H1 (cell line): ENCODE results near the gene FEM1C. TPM values are rescaled to one million over a fixed set of nuclear protein-coding genes. Genes with fewer than 3 reads are reported as not detected.

Experiments used
- CTCF ChIA-PET: fragments of 300-600 bp; sonication (Branson Sonifier 250); formaldehyde crosslinking; loops from one replicate; lab custom pipeline; 2021; ENCODE audit not compliant: partially characterized antibody; lab: Charles Lee
- POLR2A ChIA-PET: fragments of 300-600 bp; sonication (Branson Sonifier 250); formaldehyde crosslinking; loops from one replicate; lab custom pipeline; 2021; ENCODE audit warnings: inconsistent platforms; ENCODE audit not compliant: partially characterized antibody; lab: Charles Lee
- DNase-seq, 2 experiments: peaks; one replicate each; pipeline versions ENCODE4 v3.0.0 to v3.0.0-alpha.2; 2010 to 2022; ENCODE audit warnings: low spot score in 2 of 2, low read depth in 1 of 2, mixed read lengths in 1 of 2
- FAIRE-seq: peaks from 2 replicates; lab custom pipeline; 2011; peaks lifted over from hg19 to GRCh38; lab: Jason Lieb, UNC
- H2AFZ ChIP-seq: 2 replicates; pipeline ENCODE4 v1.8.1; 2012; ENCODE audit warnings: low read length, inconsistent platforms
- H2AK5ac ChIP-seq: 2 replicates; pipeline ENCODE4 v1.6.1; 2013; ENCODE audit warnings: low read depth, low read length
- H2BK120ac ChIP-seq: replicated peaks from 2 replicates; pipeline ENCODE3; 2013; ENCODE audit warnings: low read depth, low read length, inconsistent platforms
- H2BK12ac ChIP-seq: 2 replicates; pipeline ENCODE4 v1.6.1; 2013; ENCODE audit warnings: low read depth, low read length
- H2BK15ac ChIP-seq: 2 replicates; pipeline ENCODE4 v1.6.1; 2013; ENCODE audit warnings: low read length
- H2BK20ac ChIP-seq: 2 replicates; pipeline ENCODE4 v1.6.1; 2013; ENCODE audit warnings: low read length
- H2BK5ac ChIP-seq: 2 replicates; pipeline ENCODE4 v1.6.1; 2013; ENCODE audit warnings: low read depth, low read length
- H3K14ac ChIP-seq: 2 replicates; pipeline ENCODE4 v1.6.1; 2013; ENCODE audit warnings: inconsistent platforms; ENCODE audit not compliant: insufficient read length
- H3K18ac ChIP-seq: 2 replicates; pipeline ENCODE4 v1.6.1; 2013; ENCODE audit warnings: low read length; ENCODE audit errors: extremely low read depth
- H3K23ac ChIP-seq: 2 replicates; pipeline ENCODE4 v1.6.1; 2013; ENCODE audit warnings: inconsistent platforms; ENCODE audit not compliant: insufficient read length
- H3K23me2 ChIP-seq: 2 replicates; pipeline ENCODE4 v1.6.1; 2013; ENCODE audit warnings: low read depth, low read length
- H3K27ac ChIP-seq: 2 replicates; pipeline ENCODE4 v1.6.1; 2011; ENCODE audit warnings: low read depth, low read length, inconsistent platforms
- H3K27me3 ChIP-seq, 4 experiments: replicated peaks in 1 of 4; 1 replicate in 1 of 4; 2 replicates in 3 of 4; pipeline versions ENCODE4 v1.6.1 to v1.8.1; 2011 to 2013; ENCODE audit warnings: low read length in 3 of 4, mild to moderate bottlenecking in 3 of 4, inconsistent platforms in 2 of 4, mixed read lengths in 2 of 4, moderate library complexity in 1 of 4; ENCODE audit not compliant: control insufficient read depth in 3 of 4, insufficient read depth in 3 of 4; ENCODE audit errors: extremely low read depth in 1 of 4
- H3K36me3 ChIP-seq, 4 experiments: 2 replicates each; pipeline versions ENCODE4 v1.6.1 to v1.8.1; 2011 to 2013; ENCODE audit warnings: mild to moderate bottlenecking in 4 of 4, low read length in 3 of 4, moderate library complexity in 2 of 4, control low read depth in 1 of 4, inconsistent platforms in 1 of 4; ENCODE audit not compliant: insufficient read depth in 4 of 4, control insufficient read depth in 2 of 4
- H3K4ac ChIP-seq: replicated peaks from 2 replicates; pipeline ENCODE3; 2013; ENCODE audit warnings: low read length, low read depth, mixed read lengths, inconsistent platforms; ENCODE audit not compliant: insufficient read length
- H3K4me1 ChIP-seq, 4 experiments: replicated peaks in 1 of 4; 1 replicate in 1 of 4; 2 replicates in 3 of 4; pipeline versions ENCODE4 v1.6.1 to v1.8.1; 2011 to 2013; ENCODE audit warnings: low read length in 3 of 4, inconsistent platforms in 2 of 4, mixed read lengths in 1 of 4; ENCODE audit not compliant: insufficient read depth in 4 of 4, control insufficient read depth in 3 of 4
- H3K4me2 ChIP-seq, 2 experiments: 2 replicates each; pipeline versions ENCODE4 v1.6.1 to v1.8.1; 2011 to 2013; ENCODE audit warnings: low read depth in 2 of 2, low read length in 2 of 2, control low read depth in 1 of 2, inconsistent platforms in 1 of 2, mild to moderate bottlenecking in 1 of 2; ENCODE audit not compliant: insufficient read depth in 1 of 2
- H3K4me3 ChIP-seq, 4 experiments: fragments of 200-600, 300-600 bp in 1 of 4; sonication (generic), shearing (Covaris generic), sonication (Bioruptor Twin) in 1 of 4; 2 replicates each; pipeline versions ENCODE4 v1.5.1 to v1.8.1; 2011 to 2016; ENCODE audit warnings: low read length in 4 of 4, low read depth in 3 of 4, control low read depth in 2 of 4, inconsistent platforms in 2 of 4, mild to moderate bottlenecking in 2 of 4, mixed read lengths in 1 of 4, moderate library complexity in 1 of 4; ENCODE audit not compliant: insufficient read depth in 2 of 4; ENCODE audit errors: extremely low read depth in 1 of 4
- H3K56ac ChIP-seq: replicated peaks from 2 replicates; pipeline ENCODE3; 2013; ENCODE audit warnings: low read depth, mild to moderate bottlenecking, mixed read lengths, low read length, inconsistent platforms; ENCODE audit not compliant: insufficient read length
- H3K79me1 ChIP-seq: 2 replicates; pipeline ENCODE4 v1.6.1; 2013; ENCODE audit warnings: low read depth, low read length, control low read depth
- H3K79me2 ChIP-seq, 2 experiments: 2 replicates each; pipeline versions ENCODE4 v1.6.1 to v1.8.1; 2012 to 2013; ENCODE audit warnings: low read length in 2 of 2, mild to moderate bottlenecking in 2 of 2, inconsistent platforms in 1 of 2; ENCODE audit not compliant: insufficient read depth in 2 of 2, control insufficient read depth in 1 of 2
- H3K9ac ChIP-seq, 4 experiments: replicated peaks in 1 of 4; 1 replicate in 1 of 4; 2 replicates in 3 of 4; pipeline versions ENCODE4 v1.6.1 to v1.8.1; 2011 to 2013; ENCODE audit warnings: low read depth in 3 of 4, low read length in 3 of 4, control low read depth in 2 of 4, mild to moderate bottlenecking in 2 of 4, moderate library complexity in 2 of 4, inconsistent platforms in 1 of 4; ENCODE audit errors: extremely low read depth in 1 of 4
- H3K9me3 ChIP-seq, 2 experiments: 2 replicates each; pipeline versions ENCODE4 v1.6.1 to v1.8.1; 2012 to 2013; ENCODE audit warnings: mild to moderate bottlenecking in 2 of 2, moderate library complexity in 2 of 2, control low read depth in 1 of 2, inconsistent platforms in 1 of 2, low read depth in 1 of 2, low read length in 1 of 2, mixed read lengths in 1 of 2; ENCODE audit not compliant: insufficient read depth in 2 of 2
- H4K20me1 ChIP-seq, 2 experiments: replicated peaks in 1 of 2; 2 replicates each; pipeline versions ENCODE3 to v1.8.1; 2011 to 2013; ENCODE audit warnings: inconsistent platforms in 2 of 2, low read length in 2 of 2, mild to moderate bottlenecking in 1 of 2; ENCODE audit not compliant: insufficient read depth in 2 of 2, control insufficient read depth in 1 of 2
- H4K5ac ChIP-seq: 2 replicates; pipeline ENCODE4 v1.6.1; 2013; ENCODE audit warnings: low read length, low read depth, mixed read lengths, inconsistent platforms; ENCODE audit not compliant: insufficient read length
- H4K8ac ChIP-seq: 2 replicates; pipeline ENCODE4 v1.8.0; 2013; ENCODE audit warnings: mild to moderate bottlenecking, moderate library complexity, low read length, inconsistent platforms; ENCODE audit not compliant: insufficient read depth; ENCODE audit errors: extremely low read depth
- H4K91ac ChIP-seq: replicated peaks from 2 replicates; pipeline ENCODE3; 2013; ENCODE audit warnings: low read length, mixed read lengths, inconsistent platforms; ENCODE audit not compliant: insufficient read length
- ASH2L ChIP-seq: fragments of 200-600, 300-600 bp; sonication (generic); IDR thresholded peaks from one replicate; pipeline ENCODE4 v1.7.1; 2017; ENCODE audit warnings: low read length
- BACH1 ChIP-seq: IDR thresholded peaks from 2 replicates; pipeline ENCODE4 v1.6.1; 2012; ENCODE audit warnings: low read length, improper control_type of control experiment
- CTCF ChIP-seq, 3 experiments: IDR thresholded peaks; 1 replicate in 2 of 3; 2 replicates in 1 of 3; pipeline versions ENCODE4 v1.5.1 to v1.6.1; 2011; ENCODE audit warnings: low read length in 3 of 3, mild to moderate bottlenecking in 3 of 3, inconsistent platforms in 2 of 3, low read depth in 1 of 3, moderate library complexity in 1 of 3; ENCODE audit not compliant: insufficient read depth in 1 of 3; ENCODE audit errors: control extremely low read depth in 1 of 3
- SAP30 ChIP-seq: fragments of 300-600 bp; sonication (generic); IDR thresholded peaks from 2 replicates; pipeline ENCODE4 v1.7.1; 2012; ENCODE audit warnings: low read length, moderate library complexity, mild to moderate bottlenecking, inconsistent platforms; ENCODE audit not compliant: insufficient read depth, insufficient replicate concordance
- USF2 ChIP-seq: IDR thresholded peaks from 2 replicates; pipeline ENCODE4 v1.6.1; 2011; ENCODE audit warnings: low read length, improper control_type of control experiment
- ZNF274 ChIP-seq: IDR thresholded peaks from 2 replicates; pipeline ENCODE4 v1.7.0; 2012; ENCODE audit warnings: low read length, borderline replicate concordance; ENCODE audit errors: extremely low read depth
- polyA plus RNA-seq, 7 experiments: library from polyadenylated mRNA; depleted of rRNA in 3 of 7; stranded (reverse) in 5 of 7; unstranded in 2 of 7; fragments of >200 nt in 5 of 7; fragments of 200-250 nt in 2 of 7; gene quantifications; 1 replicate in 5 of 7; 2 replicates in 1 of 7; 4 replicates in 1 of 7; pipeline versions ENCODE4 v1.2.1 to v1.2.3, GENCODE V29; 2011 to 2013; ENCODE audit warnings: missing spikeins in 2 of 7, mixed read lengths in 2 of 7
- total RNA-seq: library from RNA; stranded (reverse); fragmentation: NEBNext Ultra II Directional; extraction: Animal tissue kit (Norgen Biotek cat#: 25700); gene quantifications from 2 replicates; pipeline ENCODE4 v1.2.1, GENCODE V29; 2021

Gene FEM1C
- total and polyA plus RNA-seq, 2 of the 8 experiments (the other 6 are each of a cell fraction or from before 2014, with no cell fraction given) = 4.4 to 17.7 TPM

GRCh38 chr5:115487756-115488155 lies 56.8 kb downstream of the FEM1C start:
- CTCF ChIA-PET = interaction anchor here (0.7 kb wide), 1 partner anchor 126 kb away, joined by 3 read pairs; no protein-coding TSS in a partner anchor
- Histone ChIP-seq H3K27ac (no peak overlapping the region), H2AFZ (no peak overlapping the region), H4K8ac (no peak overlapping the region), H3K18ac (no peak overlapping the region), H4K5ac (no peak overlapping the region), H3K23me2 (no peaks in the 10 kb centered on the region), H2BK20ac (no peak overlapping the region), H2BK12ac (no peak overlapping the region), H3K79me2 (no peaks in the 10 kb centered on the region), H3K4me1 (peaks cover 0 to 3% (median 0%) of the 10 kb centered on the region in 4 experiments; a peak in 1 of 7 replicates), H3K14ac (no peak overlapping the region), H3K23ac (no peak overlapping the region), H2BK15ac (no peak overlapping the region), H2BK120ac (no peak overlapping the region), H2BK5ac (no peak overlapping the region), H3K27me3 (no peaks in the 10 kb centered on the region; a peak in 1 of 7 replicates), H3K9ac (no peak overlapping the region), H3K4me3 (no peak overlapping the region), H4K91ac (no peak overlapping the region), H4K20me1 (no peaks in the 10 kb centered on the region), H3K4me2 (no peak overlapping the region), H3K56ac (no peak overlapping the region), H3K36me3 (no peaks in the 10 kb centered on the region), H2AK5ac (no peak overlapping the region), H3K4ac (no peak overlapping the region), H3K79me1 (no peaks in the 10 kb centered on the region), H3K9me3 (no peaks in the 10 kb centered on the region)
- DNase-seq (no peak), FAIRE-seq (no peak)
- POLR2A ChIA-PET = no interaction called here
- TF ChIP-seq BACH1 (no peak), ASH2L (no peak), ZNF274 (no peak), CTCF (IDR thresholded peaks at IDR 0.05; ENCODE audit: control extremely low read depth in 1 of 3, insufficient read depth in 1 of 3, low read depth in 1 of 3, low read length in 3 of 3) (no peak), USF2 (no peak), SAP30 (no peak)
